MM.1S (cell line): ENCODE measurements around the gene AGO1.

Experiments
- EZH2 ChIP-seq: fragments of 300-600 bp; sonication (generic); optimal IDR thresholded peaks from 2 replicates; pipeline ENCODE3; 2017; ENCODE audit warnings: low read depth, mild to moderate bottlenecking, antibody characterized with exemption, low read length, mixed read lengths
- TF ChIP-seq, protein P1 (sequence below): fragments of 300-600 bp; sonication (generic); IDR thresholded peaks from 2 replicates; pipeline ENCODE4 v1.5.1; 2016; ENCODE audit warnings: antibody characterized with exemption, low read length, mixed read lengths

GRCh38 chr1:35902671-35903070, 19.7 kb downstream of the AGO1 start:
- TF ChIP-seq, protein P1, sequence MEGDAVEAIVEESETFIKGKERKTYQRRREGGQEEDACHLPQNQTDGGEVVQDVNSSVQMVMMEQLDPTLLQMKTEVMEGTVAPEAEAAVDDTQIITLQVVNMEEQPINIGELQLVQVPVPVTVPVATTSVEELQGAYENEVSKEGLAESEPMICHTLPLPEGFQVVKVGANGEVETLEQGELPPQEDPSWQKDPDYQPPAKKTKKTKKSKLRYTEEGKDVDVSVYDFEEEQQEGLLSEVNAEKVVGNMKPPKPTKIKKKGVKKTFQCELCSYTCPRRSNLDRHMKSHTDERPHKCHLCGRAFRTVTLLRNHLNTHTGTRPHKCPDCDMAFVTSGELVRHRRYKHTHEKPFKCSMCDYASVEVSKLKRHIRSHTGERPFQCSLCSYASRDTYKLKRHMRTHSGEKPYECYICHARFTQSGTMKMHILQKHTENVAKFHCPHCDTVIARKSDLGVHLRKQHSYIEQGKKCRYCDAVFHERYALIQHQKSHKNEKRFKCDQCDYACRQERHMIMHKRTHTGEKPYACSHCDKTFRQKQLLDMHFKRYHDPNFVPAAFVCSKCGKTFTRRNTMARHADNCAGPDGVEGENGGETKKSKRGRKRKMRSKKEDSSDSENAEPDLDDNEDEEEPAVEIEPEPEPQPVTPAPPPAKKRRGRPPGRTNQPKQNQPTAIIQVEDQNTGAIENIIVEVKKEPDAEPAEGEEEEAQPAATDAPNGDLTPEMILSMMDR = no peak
- TF ChIP-seq EZH2 = no peak
